ENCODE measurements around the gene OVCA2.

DNA sequence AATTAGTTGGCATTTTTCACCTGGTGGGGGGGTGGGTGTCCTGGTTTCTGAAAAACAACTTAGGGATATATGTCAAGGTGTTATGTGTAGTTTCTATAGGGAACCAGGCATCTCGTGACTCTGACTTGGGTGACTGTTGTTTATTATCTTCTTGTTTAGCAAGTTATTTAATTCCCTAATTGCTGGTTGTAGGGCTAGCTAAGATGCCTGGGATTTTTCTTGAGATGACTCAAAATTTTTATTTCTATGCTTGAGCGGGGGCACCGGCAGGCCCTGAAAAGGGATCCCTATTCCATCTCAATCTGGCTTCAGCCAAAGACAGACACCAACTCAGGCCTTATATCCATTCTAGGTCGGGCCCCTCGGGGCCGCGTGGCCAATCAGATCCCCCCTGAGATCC is 8.7 kb upstream of the OVCA2 start:
- no peak for TF ChIP-seq CTCF (IDR thresholded peaks at IDR 0.05 in 4 of 5, conservative IDR thresholded peaks at IDR 0.05 in 1 of 5)
- no peak for TF ChIP-seq POLR2A (IDR thresholded peaks at IDR 0.05)
